GM18867 (cell line): Measurements from ENCODE around the gene CHD2.

Experiments
- ATAC-seq: cut with Tn5 transposase; IDR thresholded peaks from one replicate; pipeline ENCODE4 v1.9.1; 2021; ENCODE audit warnings: mild to moderate bottlenecking, moderate library complexity; ENCODE audit not compliant: unreplicated experiment

Gene CHD2

DNA sequence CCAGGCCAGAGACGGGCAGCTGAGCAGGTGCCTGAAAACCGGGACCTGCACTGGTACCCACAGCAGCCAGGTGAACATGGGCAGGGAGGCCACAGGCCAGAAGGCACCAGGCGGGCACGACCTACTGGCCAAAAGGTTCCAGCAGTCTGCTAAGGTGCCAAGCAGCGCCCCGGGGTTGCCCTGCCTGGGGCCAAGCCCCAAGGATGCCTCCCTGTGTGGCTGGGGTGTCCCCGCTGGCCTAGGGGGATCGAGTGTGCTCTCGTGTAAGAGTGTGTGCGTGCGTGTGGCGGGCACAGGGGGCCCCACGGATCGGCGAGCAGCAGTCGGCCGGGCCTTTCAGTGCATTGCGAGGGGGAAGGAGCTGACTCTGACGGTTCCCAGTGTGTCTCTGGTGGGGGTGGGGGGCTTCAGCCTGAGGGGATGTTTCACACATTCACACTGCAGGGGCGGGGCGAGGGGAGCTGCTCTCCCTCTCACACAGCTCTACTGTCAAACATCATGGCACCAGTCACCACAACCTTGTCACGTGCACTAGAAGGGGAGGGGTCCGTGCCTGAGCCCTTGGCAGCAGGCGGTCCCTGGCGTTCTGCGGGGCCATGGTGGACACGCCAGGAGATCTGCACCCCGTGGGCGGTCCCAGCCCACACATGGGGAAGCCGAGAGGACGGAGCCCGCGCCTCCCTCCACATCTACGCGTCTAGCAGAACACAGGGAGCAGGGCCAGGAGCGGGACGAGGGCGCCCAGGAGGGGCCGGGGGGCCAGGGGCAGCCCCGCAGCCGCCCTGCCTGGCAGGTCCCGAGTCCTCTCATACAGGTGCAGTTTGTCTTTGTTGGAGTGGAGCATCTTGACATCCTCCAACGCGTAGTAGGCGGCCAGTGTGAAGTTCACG lies 144.4 kb downstream of the CHD2 start:
- no peak for ATAC-seq

DNA sequence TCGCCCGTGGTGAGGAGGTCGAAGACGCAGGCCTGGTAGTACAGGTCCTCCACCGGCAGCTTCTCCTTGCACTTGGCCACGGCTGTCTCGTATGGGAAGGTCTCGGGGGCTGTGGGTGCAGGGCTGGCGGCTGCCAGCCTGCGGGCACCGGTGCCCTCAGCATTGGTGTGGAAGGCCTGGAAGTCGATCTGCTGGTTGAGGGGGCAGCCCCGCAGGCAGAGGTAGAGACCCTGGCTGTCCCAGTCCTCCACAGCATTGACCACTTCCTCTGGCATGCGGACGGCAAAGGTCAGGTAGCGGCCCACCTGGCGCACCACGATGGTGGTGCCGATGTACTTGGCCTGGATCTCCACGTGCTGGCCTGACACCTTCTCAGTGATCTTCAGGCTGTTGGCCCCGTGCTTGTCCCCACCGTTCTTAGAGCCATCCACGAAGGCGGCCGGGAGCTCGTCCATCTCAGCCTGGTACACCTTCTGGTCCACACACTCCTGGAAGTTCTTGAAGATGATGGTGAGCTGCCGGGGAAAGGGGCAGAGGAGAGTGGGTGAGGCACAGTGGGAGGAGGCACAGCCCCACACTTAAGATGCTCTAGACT lies 145.2 kb downstream of the CHD2 start:
- no peak for ATAC-seq

DNA sequence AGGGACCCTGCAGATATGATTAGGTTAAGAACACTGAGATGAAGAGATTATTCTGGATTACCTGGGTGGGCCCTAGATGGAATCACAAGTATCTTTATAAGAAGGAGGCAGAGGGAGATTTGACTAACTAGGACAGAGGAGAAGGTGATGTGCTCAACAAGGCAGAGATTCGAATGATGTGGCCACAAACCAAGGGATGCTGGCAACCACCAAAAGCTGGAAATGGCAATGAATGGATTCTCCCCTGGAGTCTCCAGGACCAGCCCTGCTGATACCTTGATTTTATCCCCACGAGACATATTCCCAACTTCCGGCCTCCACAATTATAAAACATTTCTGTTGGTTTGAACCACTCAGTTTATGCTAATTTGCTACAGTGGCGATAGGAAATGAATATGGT lies 146.0 kb downstream of the CHD2 start:
- no peak for ATAC-seq

DNA sequence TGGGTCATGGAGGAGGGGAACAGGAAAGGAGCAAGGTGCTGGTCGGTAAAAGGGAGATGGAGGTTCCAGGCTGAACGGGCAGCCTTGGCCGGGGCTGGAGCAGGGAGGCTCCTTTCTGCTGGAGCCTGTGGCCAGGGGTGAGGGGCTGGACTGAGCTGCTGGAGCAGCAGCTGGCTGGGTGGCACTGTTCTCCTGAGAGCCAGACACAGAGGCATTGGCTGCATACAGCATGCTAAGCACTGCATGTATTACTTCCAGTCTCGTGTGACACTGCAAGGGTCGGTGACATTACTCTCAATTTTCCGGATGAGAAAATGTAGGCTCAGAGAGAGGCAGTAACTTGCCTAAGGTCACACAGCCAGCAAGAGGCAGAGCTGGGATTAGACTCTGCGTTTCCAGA lies 146.6 kb downstream of the CHD2 start:
- no peak for ATAC-seq

DNA sequence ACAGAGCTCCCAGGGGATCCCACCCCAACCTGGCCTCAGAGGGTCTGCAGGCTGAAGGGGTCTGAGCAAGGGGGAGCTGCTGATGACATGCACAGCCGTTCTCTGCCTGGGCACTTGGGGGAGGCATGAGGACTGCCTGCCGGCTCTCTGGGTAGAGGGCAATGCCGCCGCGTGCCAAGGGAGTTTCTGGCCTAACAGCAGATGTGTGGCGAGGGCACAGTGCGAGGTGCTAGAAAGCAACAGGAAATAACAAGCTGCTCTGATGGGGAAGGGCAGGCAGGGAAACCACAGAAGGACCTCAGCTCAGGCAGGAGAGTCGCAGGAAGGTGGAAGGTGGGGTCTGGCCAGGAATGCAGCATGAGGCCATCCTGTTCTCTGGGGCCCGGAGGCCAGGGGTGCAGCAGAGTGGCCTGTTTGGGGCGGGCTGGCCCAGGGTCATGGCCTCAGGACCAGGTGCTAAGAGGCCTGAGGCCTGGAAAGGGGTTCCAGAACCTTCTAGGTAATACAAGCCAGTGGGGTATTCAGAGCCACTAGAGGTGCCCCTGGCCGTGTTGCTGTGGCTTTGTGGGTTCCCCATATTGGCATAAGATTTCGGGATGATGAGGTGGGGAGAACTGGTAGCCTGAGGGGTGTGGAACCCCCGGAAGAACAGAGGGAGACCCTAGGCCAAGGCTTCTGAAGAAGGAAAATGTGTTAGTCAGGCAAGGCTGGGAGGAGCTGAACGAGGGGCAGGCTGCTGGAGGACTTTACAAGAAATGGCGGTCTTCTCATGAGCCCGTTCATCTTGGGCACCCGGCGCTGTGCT lies 147.7 kb downstream of the CHD2 start:
- ATAC-seq = no peak

DNA sequence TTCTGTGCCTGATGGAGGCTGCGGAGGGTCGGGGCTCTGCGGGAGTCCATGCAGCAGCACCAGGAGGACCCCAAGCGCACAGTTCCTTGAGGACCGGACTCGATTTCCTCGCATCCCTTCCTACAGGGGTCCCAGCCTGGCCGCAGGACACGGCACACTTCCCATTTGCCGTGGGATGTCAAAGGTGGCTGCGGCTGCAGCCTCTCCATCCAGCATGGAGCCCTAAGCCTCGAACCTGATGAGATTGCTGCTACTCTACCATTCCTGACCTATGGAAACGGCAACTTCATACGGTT lies 148.2 kb downstream of the CHD2 start:
- no peak for ATAC-seq

DNA sequence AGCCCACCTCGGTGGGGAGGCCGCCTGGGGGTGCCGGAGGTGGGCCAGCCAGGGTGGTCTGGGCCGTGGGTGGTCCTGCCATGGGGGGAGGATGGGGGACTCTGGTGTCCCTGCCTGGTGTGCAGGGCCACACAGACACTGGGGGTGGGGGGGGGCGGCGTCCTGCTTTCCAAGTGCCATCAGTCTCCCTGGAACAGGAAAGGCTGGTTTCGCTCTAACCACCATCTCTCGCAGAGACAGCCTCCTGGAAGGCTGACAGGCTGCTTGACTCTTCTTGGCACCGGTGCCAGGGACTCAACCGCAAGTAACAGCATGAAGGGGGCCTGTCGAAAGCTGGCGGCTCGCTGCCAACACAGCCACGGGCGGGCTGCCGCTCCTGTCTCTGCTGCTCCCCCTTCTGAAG lies 148.6 kb downstream of the CHD2 start:
- ATAC-seq = no peak

DNA sequence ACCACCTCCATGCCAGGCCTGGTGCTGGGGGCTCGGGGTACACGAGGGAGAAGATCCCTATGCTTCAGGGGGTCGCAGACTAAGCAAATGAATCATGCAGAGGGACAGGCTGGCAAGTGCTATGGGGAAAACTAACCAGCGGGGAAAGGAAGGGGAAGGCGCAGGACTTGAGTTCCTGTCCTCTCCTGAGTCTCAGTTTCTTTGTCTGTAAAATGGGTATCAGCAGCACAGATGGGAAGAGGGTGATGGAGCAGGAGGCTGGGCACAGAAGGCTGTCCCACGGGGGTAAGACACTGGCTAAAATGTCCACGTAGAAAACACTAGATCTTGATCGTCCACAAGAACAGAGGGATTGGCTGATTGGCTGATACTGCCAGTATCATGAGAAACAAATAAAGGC lies 149.1 kb downstream of the CHD2 start:
- ATAC-seq = no peak

DNA sequence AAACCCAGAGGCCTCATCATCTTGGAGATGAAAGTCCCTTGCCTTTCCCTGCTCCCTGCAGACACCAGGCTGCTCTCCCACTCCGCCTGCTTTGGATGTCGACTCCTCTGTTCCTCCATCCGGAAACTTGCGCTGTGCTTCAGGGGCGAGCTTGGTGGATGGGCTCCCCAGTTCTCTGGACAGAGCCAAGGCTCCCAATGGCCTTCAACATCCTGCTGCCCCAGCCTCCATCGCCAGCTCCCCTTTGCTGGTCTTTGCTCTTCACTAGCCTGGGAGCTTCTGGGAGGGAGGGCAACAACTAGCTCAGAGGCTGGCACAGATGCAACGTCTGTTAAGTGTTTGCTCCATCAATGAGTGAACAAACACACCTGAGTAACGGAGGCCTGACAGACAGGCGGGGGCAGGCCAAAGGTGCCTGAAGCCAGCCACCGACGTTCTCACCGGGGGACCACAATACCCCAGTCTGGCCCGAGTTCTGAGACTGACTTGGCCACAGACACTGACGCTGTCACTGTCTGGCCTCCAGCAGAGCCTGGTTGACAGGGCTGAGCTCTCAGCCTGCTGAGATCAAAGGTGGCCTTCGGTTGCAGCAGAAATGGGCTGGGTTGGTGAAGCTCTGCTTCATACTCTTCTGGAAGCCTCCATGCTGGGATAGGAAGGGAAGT lies 149.9 kb downstream of the CHD2 start:
- ATAC-seq = no peak

DNA sequence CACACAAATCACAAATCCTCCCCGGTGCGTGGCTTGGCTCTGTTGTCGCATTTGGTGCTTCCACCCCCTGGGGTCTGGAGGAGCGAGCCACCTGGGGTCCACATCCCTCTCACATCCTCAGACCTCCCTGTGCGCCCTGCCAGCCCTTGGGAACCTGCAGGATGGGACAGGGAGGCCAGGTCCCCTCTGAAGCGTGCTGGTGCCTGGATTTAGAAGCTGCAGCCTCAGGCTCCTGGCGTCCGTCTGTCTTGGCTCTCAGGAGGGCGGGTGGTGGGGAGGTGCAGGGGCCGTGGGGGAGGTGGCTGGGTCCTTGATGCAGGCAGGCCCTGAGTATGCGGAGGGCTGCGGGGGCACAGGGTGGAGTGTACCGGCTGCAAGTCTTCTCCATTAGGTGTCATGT lies 150.5 kb downstream of the CHD2 start:
- ATAC-seq = no peak

DNA sequence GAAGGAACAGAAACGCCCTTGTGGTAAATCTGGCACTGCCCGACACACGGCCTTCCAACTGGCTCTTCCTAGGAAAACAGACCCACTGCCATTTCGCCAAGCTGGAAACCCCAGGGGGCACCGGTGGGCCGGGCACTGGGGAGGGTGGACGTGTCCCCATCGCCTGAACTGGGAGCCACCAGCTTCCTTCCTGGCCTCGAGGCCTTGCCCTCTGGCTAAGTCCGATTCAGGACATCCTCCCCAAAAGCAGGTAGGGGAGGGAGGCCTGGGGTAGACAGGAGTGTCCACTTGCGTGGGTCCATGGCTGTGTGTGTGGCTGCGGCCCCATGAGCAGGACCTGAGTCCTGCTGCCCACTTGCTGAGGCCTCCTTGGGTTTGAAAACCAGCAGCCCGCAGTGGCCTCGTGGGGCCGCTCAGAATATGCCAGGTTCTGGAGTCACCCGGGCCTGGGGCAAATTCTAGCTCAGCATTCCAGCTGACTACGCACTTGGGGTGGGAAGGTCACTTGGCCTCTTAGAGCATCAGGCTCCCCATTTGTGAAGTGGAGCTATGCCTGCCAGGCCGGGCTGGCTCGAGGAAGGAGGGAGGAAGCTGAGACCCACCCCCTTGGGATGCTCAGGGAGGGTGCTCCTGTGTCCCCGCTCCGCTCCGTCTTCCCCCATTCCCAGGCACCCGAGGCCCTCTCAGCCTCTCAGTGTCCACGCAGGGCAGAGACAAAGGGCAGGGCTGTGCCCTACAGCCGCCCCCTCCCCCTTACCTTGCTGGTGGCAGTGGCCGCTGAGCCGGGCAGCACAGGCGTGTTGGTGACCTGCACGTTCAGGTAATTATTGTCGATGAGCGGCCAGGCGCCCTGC lies 151.3 kb downstream of the CHD2 start:
- no peak for ATAC-seq

DNA sequence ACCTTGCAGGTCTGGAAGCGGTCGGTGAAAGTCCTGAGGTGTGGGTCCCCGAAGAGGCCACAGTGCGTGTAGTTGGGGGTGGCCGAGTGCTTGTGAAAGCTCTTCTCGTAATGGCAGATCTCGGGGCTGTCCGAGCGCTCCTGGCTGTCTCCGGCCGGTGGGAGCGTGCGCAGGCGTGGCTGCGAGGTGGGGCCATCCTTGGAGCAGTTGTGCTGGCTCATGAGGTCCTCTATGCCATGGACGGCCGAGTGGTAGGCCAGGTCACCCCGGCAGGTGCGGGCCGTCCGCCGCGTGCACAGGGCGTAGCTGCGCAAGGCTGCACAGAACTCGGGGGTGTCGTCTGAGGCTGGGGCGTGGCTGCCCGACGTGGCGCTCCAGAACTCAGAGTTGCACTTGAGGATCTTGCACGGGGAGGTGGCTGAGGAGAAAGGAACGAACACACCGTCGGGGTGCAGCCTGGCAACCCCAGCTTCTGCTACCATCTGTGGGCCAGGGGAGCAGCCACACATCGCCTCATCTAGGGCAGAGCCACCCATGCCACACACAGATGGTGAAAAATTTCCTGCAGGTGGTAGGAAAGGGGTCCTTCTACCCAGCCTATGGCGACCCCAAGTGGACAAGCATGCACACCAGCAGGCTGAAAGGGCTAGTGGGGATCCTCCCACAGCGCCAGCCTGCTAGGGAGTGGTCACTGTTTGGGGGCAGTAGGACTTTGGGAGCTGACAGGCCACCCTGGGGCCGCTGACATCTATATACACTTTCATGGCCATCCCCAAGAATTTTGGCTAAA lies 152.2 kb downstream of the CHD2 start:
- ATAC-seq = no peak

DNA sequence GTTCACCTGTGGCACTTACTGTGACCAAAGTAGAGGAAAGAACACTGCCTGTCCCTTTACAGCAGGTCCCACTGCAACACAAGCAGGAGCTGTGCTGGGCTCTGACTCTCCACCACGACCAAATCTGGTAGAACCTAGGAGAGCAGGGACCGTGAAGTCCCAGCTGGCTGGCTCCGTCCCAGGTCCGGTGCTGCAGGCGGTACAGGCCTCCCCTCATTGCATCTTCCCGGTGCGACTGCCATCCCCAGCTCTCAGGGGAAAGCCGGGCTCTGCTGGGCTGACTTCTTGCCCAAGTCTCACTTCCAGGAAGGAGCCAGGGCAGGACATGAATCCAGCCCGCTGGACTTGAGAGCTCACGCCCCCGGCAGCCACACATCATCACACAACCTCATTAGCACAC lies 155.1 kb downstream of the CHD2 start:
- no peak for ATAC-seq

DNA sequence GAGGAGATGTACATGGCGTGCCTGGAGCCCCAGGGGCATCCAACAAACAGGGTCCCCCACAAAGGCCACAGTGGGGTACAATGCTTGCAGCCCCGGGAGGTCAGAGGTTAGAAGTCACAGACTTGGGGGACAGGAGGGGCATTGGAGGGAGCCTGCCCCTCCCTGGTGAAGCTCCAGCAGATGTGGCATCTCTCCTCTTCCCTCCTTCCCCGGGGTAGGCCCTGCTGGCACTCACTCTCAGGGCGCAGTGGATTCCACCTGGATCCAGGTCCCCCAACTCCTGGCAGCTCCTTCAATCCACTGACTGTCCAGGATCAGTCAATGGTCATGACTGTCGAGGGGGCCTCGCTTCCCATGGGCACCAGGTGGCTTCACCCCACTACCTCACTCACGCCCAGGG lies 156.7 kb downstream of the CHD2 start:
- ATAC-seq = no peak

DNA sequence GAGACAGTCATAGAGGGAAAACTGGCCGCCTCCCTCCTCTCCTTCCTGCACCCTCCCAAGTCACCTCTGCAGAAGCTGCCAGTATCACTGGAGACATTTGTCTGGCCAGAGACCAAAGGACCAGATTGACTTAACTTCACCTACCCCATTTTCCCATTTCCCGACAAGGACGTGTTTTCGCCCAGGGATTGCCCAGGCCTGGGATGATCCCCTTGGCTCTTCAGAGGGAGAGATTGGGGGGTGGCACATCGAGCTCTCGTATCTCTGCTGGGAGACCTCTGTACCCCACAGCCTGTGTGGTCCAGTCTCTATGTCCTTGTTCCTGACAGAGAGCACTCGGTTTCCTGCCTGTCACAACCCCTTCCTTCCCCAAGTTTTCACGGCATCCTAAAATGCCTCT lies 157.5 kb downstream of the CHD2 start:
- ATAC-seq = no peak

DNA sequence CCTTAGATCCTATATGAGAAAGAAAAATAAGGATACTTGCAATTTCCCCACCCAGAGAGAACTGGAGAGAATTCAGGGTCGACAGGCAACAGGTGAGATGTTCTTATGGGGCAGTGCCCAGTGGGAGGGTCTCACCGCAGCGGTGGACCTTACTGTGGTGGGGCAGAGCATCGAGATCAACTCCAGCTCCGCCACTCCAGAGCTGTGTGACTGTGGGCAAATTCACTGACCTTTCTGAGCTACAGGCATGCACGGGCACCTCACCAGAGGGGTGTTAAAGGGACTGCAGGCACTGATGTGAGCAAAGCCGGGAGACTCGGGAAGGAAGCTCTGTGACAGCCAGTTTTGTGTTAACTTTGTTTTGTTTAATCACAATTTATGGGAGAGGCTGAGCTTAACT lies 158.0 kb downstream of the CHD2 start:
- ATAC-seq = no peak

DNA sequence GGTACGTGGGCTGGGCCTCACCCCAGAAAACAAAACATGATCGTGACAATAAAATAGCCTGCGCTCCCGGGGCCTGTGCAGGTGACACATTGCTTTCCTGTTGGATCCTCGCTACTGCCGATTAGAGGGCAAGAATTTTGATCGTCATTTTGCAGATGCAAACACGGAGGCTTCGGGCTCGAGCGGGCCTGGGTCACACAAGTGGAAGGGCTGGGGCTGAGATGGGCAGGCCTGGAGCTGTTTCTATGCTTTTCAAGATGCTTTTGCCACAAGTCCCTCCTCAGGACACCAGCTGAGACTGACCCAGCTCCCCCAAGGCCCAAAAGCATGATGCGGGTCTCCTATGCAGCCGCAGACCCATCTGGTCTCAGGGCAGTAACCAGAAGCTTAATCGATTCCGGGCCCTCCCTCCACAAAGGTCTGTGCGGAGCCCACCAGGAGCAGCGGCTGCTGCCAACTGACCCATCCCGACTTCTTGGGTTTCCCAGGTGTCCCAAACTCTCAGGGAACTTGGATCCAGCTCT lies 158.8 kb downstream of the CHD2 start:
- ATAC-seq = no peak

DNA sequence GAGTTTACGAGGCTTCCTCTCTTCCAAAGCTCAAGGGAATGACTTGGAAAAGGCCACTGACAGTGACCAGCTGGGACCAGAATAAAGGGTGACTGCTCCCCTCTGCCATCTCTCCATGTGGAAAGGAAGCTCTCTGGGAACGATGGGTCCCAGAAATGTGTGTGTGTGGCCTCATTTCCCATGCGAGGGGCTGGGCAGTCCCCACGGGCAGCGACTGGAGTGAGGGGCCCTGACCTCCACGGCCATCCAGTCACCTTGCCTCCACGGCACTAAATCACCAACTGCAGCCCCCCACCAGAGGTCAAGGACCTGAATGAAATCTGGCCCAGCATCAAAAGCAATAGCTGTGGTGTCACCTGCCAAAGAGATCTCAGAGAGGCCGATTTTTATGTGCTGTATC lies 159.3 kb downstream of the CHD2 start:
- no peak for ATAC-seq
